Mammary microvascular endothelial cell (primary cell): Measurements from ENCODE around the gene RSKR. TPM values are rescaled to one million over a fixed set of nuclear protein-coding genes. Genes with fewer than 3 reads are reported as not detected.

Experiments used
- total RNA-seq: library from RNA; depleted of rRNA; stranded (reverse); fragments of >200 nt; gene quantifications from 2 replicates; pipeline ENCODE4 v1.2.3, GENCODE V29; 2015

Gene RSKR
- 1.5 and 2.5 TPM in 2 replicates for total RNA-seq

GRCh38 chr17:28613931-28614381 lies at the start of gene RSKR:
Gene RSKR, minus strand, starts transcription at chr17:28614185. Its CDS starts 24 bp downstream, at chr17:28614161.

GRCh38 chr17:28661635-28662526 lies 47.9 kb upstream of the RSKR start, which contains the start of the genes SDF2 and SUPT6H:
Gene SDF2, minus strand, starts transcription at chr17:28661906. Its CDS starts 30 bp downstream, at chr17:28661876.
Gene SUPT6H, plus strand, starts transcription at chr17:28662205. Its CDS starts 11,197 bp downstream, at chr17:28673402.

GRCh38 chr17:28644787-28645575 lies 31.0 kb upstream of the RSKR start, which contains the start of gene BLTP2:
Gene BLTP2, minus strand, starts transcription at chr17:28645158. Its CDS starts 102 bp downstream, at chr17:28645056.

GRCh38 chr17:28598799-28599310 lies 15.1 kb downstream of the RSKR start, which contains the start of gene SPAG5:
Gene SPAG5, minus strand, starts transcription at chr17:28599025. Its CDS starts 79 bp downstream, at chr17:28598946.

GRCh38 chr17:28576758-28577465 lies 37.1 kb downstream of the RSKR start, which contains the start of gene ALDOC:
Gene ALDOC, minus strand, starts transcription at chr17:28576895. Its CDS starts 1,363 bp downstream, at chr17:28575532.

GRCh38 chr17:28571361-28572122 lies 42.4 kb downstream of the RSKR start, which contains the start of gene PIGS:
Gene PIGS, minus strand, starts transcription at chr17:28571524. Its CDS starts 28 bp downstream, at chr17:28571496.

Other genes with a start within 250 kb of the RSKR start
- not detected in 2 replicates for gene SEBOX, start 249.0 kb downstream of the RSKR start, total RNA-seq
- gene VTN, start 243.9 kb downstream of the RSKR start, total RNA-seq: 0.07 TPM in 1 of 2 replicates, not detected in the other
- gene SARM1, start 242.5 kb downstream of the RSKR start, total RNA-seq: 4.5 and 5.5 TPM in 2 replicates
- 4.1 and 4.2 TPM in 2 replicates for gene SLC46A1, start 208.0 kb downstream of the RSKR start, total RNA-seq
- not detected in 2 replicates for gene SLC13A2, start 140.5 kb downstream of the RSKR start, total RNA-seq
- gene FOXN1, start 107.8 kb downstream of the RSKR start, total RNA-seq: not detected in 2 replicates
- 29.5 and 30.2 TPM in 2 replicates for gene UNC119, start 61.6 kb downstream of the RSKR start, total RNA-seq
- 55.2 and 64.4 TPM in 2 replicates for gene PIGS, start 42.7 kb downstream of the RSKR start, total RNA-seq
- 9.1 and 12.3 TPM in 2 replicates for gene ALDOC, start 37.3 kb downstream of the RSKR start, total RNA-seq
- gene SPAG5, start 15.2 kb downstream of the RSKR start, total RNA-seq: 49.6 and 54.7 TPM in 2 replicates
- gene BLTP2, start 31.0 kb upstream of the RSKR start, total RNA-seq: 108 and 135 TPM in 2 replicates
- 40.2 and 44.2 TPM in 2 replicates for gene SDF2, start 47.7 kb upstream of the RSKR start, total RNA-seq
- 28.2 and 29.4 TPM in 2 replicates for gene SUPT6H, start 48.0 kb upstream of the RSKR start, total RNA-seq
- gene PROCA1, start 97.7 kb upstream of the RSKR start, total RNA-seq: 0.94 TPM in 1 of 2 replicates, not detected in the other
- gene RAB34, start 103.7 kb upstream of the RSKR start, total RNA-seq: 64.0 and 66.2 TPM in 2 replicates
- 731 and 742 TPM in 2 replicates for gene RPL23A, start 105.8 kb upstream of the RSKR start, total RNA-seq
- 2.5 and 3.5 TPM in 2 replicates for gene TLCD1, start 112.0 kb upstream of the RSKR start, total RNA-seq
- gene NEK8, start 114.6 kb upstream of the RSKR start, total RNA-seq: 1.6 and 3.7 TPM in 2 replicates
- gene TRAF4, start 129.8 kb upstream of the RSKR start, total RNA-seq: 25.8 and 29.2 TPM in 2 replicates
- gene FAM222B, start 228.6 kb upstream of the RSKR start, total RNA-seq: 12.7 and 16.0 TPM in 2 replicates
- 80.0 and 89.4 TPM in 2 replicates for gene ERAL1, start 240.8 kb upstream of the RSKR start, total RNA-seq